ENCODE results near the gene MRPL53.
"Not testable (repeated sequence)": the region's sequence is repeated elsewhere in the genome, so short reads cannot be mapped to it uniquely, and the experiment has no call there.

Gene MRPL53

DNA sequence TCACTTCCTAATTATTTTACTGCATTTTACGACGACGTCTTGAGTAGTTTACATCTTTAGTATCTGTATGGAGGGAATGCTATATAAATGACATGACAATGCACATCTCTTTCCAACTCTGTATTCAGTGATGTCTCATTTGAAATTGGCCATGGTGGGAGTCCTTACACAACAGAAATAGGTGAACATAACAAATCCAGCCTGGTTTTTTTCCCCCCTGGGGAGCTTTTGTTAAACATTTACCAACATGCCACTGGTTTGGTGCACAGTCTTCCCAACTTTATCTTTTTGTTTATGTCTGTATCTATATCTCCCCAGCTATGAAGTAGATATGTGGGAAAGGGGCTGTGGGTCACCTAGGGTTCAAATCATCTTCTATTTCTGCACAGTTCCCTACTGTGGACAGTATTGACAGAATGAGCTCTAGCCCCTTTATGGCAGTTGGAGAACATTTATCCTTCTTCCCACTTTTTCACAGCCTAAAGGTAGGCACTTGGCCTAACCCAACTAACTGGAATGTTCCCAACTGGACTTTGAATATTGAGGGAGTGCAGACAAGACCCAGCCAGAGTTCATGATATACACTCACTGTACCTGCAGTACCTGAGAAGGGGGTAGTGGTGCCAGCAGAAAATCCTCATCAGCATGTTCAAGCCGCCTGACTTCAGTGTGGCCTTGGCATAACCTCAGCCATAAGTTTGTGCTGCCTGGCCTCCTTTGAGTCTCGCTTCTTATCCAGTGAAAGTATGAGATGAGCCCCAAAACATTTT lies 25.1 kb downstream of the MRPL53 start:
- DNase-seq = no peak

- DNase-seq = no peak
Measured at GRCh38 chr2:74444498-74445318, 27.8 kb downstream of the MRPL53 start.

GRCh38 chr2:74442483-74443297 lies 29.8 kb downstream of the MRPL53 start:
- DNase-seq = not testable (repeated sequence)

GRCh38 chr2:74441690-74442482 lies 30.6 kb downstream of the MRPL53 start, which contains the start of gene RTKN:
Gene RTKN, minus strand, starts transcription at chr2:74441937. Its CDS starts 121 bp downstream, at chr2:74441816.
- DNase-seq = peak; percentile 49

- no peak for DNase-seq
Measured at GRCh38 chr2:74441170-74441689, 31.2 kb downstream of the MRPL53 start.

- peak; percentile 47 for DNase-seq
Measured at GRCh38 chr2:74440378-74441169, 31.9 kb downstream of the MRPL53 start.

DNA sequence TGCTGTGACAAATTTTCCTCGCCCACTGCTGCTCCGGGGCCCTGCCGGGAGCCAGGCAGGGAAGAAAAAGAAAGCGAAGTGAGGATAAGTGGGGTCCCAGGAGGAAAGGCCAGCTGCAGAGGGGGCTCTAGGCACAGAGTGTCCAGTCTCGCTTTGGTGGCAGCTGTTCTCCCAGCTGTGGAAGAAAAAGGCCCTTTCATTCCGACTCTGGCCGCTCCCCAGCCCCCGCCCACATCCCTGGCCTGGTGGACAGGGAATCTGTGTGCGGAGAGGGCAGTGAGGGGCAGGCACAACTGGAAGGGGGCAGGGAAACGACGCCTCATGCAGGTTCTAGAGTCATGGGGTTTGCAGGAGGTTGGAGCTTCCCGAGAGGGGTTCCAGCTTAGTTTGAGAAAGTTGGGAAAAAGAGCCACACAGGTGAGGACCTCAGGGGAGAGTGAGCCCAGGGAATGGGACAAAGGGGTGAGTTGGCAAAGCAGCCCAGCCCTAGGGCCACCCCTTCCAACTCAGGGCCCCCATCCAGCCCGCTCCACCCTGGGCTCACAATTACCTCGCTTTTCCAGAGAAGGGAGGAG lies 32.6 kb downstream of the MRPL53 start:
- no peak for DNase-seq

DNA sequence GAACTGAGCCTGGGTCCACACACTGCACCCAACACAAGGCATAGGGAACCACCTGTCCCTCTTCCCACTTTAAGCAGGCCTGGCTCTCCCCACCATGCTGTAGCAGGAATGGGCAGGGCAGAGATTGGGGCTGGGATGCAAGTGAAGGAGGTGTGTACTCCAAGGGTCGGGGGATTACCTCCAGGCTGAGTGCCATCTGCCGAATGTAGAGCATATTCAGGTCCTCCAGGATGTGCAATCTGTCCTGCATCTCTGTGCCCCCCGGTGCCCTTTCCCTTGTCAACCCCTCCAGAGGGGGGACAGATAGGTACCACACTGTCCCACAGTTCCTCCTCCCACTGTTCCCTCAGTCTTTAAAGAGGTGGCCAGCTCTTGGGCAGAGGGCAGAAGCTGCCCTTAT lies 33.1 kb downstream of the MRPL53 start:
- DNase-seq = no peak

DNA sequence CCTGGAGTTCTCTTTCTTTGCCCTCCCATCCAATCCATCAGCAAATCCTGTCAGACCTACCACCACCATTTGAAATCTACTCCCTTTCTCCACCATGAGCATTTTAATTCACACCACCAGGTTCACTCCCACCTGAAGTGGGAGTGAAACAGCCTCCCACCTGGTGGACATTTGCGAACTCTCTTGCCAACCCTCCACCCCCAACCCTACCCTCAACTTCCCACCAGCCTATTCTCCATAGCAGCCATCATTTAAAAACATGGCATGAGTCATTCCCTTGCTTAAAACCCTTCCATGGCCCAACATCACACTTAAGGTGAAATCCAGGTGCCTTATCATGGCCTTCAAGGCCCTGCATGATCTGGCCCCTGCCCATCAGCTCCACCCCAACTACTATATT lies 34.2 kb downstream of the MRPL53 start:
- DNase-seq = no peak

GRCh38 chr2:74436848-74437695 lies 35.4 kb downstream of the MRPL53 start:
- no peak for DNase-seq

- DNase-seq = no peak
Measured at GRCh38 chr2:74436111-74436805, 36.2 kb downstream of the MRPL53 start.

- no peak for DNase-seq
Measured at GRCh38 chr2:74430502-74430901, 42.0 kb downstream of the MRPL53 start.

DNA sequence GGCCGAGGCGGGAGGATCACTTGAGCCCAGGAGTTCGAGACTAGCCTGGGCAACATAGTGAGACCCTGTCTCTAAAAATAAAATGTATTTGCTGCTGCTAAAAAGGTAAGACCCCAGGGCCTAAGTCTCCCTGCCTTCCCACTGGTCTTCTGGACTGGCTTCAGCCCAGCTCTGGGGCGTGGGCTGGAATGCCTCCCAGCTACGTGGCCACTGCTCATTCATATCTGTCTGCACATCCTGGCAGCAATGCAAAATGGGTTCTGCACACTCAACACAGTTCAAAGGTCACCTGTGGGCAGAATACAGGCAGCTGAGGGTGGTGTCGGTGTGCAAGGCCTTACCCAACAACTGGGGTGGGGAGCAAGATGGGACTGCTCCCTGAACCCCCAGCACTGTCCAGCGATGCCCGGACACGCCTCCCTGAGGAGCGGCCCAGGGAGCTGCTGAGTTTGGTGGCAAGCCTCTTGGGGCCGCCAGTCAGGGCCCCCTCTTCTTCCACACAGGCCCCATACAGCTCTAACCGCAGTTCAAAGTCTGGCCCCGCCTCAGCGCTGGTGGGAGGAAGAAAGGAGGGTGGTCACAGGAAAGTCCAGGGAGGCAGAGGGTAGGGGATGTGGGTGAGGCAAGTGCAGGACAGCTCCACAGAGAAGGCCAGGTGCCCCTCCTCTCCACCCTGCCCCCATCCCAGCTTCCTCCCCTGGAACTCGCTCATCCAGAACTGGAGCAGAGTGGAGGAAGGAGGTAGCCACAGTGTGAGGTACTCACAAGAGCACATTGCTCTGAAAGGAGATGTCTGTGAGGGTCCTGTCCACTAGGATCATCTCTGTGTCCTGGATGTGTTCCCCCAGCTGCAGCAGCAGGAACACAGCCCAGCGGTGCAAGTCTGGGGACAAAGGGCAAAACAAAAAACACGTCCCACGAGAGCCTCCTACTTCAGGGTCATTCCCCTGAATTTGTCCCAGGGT lies 42.7 kb downstream of the MRPL53 start:
- no peak for DNase-seq

- no peak for DNase-seq
Measured at GRCh38 chr2:74428675-74429074, 43.8 kb downstream of the MRPL53 start.

DNA sequence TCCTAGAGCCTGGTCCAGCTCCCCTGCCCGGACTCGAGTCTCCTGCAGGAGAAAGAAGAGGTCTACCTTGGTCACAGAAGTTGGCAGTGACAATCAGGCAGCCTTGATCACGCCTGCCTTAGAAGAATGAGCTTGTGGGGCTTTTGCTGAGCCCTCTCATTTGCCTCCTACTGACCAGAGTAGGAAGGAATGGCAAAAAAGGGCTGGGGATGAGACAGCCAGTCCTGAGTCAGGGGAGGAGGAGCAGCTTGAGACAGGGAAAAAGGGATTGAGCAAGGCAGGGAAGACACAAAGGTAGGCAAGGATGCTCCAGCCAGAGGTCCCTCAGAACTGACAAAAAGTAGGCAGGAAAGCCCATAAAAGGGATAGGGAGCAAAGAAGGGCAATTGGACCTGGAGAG lies 44.9 kb downstream of the MRPL53 start:
- DNase-seq = no peak

DNA sequence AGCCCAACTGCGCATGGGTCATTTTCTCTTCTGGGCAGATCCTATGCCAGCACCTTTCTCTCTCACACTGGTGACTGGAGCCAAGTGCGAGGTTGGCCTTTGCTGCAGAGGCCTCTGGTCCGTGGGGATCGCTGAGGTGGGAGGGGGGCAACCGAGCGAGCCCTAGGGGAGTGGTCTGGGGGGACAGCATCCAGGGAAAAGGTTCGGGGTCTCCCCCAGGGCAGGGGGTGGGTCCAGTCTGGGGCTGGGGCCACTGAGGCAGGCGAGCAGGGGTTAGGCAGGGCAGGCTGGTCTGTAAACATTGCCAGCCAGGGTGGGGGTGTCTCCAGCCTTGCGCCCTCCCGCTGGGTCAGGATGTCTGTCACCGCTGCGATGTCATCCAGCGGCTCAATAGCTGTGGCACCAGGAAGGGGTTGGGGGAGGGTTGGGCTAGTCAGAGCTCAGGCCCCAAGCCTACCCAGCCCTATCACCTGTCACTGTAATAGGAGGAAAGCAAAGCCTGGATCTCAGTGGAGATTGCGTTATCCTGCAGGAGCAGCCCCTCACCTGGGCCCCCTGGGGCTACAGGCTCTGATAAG lies 46.2 kb downstream of the MRPL53 start:
- no peak for DNase-seq

DNA sequence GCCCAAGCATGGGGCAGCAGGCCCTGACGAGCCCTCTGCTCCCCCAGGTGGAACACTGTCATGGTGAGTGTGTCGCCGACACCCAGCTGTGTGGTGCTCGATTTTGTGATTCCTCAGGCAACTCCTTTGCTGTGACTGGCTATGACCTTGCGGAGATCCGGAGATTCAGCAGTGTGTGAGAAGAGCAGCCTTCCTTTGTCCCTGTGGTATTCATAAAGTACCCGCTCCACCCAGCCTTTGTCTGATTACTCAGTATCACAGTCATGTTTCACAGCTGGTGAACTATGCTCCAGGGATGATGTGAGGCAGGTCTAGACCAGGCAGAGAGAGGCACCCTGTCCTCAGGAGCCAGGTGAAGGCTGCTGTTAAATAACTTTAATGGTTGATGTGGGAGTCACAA lies 47.0 kb downstream of the MRPL53 start:
- no peak for DNase-seq

DNA sequence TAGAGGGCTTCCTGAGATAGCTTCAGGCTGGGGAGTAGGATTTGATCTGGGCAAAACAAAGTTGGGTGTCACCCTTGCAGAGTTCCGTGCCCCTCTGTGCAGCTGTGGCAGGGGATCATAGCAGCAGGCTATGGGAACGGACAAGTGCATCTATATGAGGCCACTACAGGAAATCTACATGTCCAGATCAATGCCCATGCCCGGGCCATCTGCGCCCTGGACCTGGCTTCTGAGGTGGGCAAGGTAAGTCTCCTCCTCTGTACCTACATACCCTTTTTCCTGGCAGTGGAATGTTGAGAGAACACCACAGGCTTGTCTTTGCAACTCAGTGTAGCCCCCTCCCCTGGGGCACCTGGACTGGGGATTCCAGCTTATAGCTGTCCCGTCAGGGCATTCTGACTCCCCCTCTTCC lies 47.5 kb downstream of the MRPL53 start:
- DNase-seq = no peak
